Spleen (tissue), 7 donors: ENCODE results near the gene CLEC16A.

Source experiments
- POLR2A ChIP-seq, 3 donors: fragments of 450-650 bp; IDR thresholded peaks; one replicate each; pipeline ENCODE4 v1.5.1; 2017; ENCODE audit warnings: antibody characterized with exemption in 3 of 3, mild to moderate bottlenecking in 1 of 3
- POLR2AphosphoS5 ChIP-seq, 3 donors: sonication (generic); formaldehyde crosslinking; IDR thresholded peaks; one replicate each; pipeline ENCODE4 v1.5.1; 2017; ENCODE audit warnings: antibody characterized with exemption in 3 of 3
- TF ChIP-seq, protein P1 (sequence below), 11 experiments: fragments of 200-600 bp in 7 of 11; fragments of 450-650 bp in 4 of 11; sonication (generic) in 4 of 11; IDR thresholded peaks in 8 of 11; conservative IDR thresholded peaks in 3 of 11; 1 replicate in 7 of 11; 2 replicates in 4 of 11; pipeline versions ENCODE4 v1.4.0 to v1.8.0; 2016 to 2021; ENCODE audit warnings: antibody characterized with exemption in 11 of 11, inconsistent platforms in 4 of 11, mild to moderate bottlenecking in 1 of 11
- donor health status: DM: no; HTN: no; CAD: no; lungs with moderate emphysema.
- donor health status: DM: no; HTN: no; CAD: no.
- donor health status: DM: no; HTN: no; CAD: no.

DNA sequence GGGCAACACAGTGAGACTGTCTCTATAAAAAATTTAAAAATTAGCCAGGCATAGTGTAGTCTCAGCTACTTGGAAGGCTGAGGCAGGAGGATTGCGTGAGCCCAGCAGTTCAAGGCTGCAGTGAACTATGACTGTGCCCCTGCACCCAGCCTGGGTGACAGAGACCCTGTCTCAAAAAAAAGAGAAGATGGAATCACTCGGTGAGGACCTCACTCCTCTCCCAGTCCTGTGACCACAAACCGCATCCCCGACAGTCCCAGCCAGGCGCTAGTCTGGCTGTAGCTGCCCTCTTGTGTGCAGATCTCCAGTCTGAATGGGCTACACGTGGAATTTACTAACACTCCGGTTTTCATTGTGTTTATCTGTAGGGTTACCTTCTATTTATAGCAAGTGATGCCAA lies 13.2 kb upstream of the CLEC16A start:
- TF ChIP-seq, protein P1, sequence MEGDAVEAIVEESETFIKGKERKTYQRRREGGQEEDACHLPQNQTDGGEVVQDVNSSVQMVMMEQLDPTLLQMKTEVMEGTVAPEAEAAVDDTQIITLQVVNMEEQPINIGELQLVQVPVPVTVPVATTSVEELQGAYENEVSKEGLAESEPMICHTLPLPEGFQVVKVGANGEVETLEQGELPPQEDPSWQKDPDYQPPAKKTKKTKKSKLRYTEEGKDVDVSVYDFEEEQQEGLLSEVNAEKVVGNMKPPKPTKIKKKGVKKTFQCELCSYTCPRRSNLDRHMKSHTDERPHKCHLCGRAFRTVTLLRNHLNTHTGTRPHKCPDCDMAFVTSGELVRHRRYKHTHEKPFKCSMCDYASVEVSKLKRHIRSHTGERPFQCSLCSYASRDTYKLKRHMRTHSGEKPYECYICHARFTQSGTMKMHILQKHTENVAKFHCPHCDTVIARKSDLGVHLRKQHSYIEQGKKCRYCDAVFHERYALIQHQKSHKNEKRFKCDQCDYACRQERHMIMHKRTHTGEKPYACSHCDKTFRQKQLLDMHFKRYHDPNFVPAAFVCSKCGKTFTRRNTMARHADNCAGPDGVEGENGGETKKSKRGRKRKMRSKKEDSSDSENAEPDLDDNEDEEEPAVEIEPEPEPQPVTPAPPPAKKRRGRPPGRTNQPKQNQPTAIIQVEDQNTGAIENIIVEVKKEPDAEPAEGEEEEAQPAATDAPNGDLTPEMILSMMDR (IDR thresholded peaks at IDR 0.05 in 8 of 11, conservative IDR thresholded peaks at IDR 0.05 in 3 of 11): no peak
- TF ChIP-seq POLR2A (IDR thresholded peaks at IDR 0.05): no peak
- peak in 1 of 3 donors; percentile 1 for TF ChIP-seq POLR2AphosphoS5 (IDR thresholded peaks at IDR 0.05)
